Gastroesophageal sphincter (tissue), 4 donors: ENCODE data around the gene CEP170B. TPM values are rescaled to one million over a fixed set of nuclear protein-coding genes. Genes with fewer than 3 reads are reported as not detected.
A peak's percentile ranks its signal among the peaks of the same experiment; 100 is the strongest.

Experiments
- ATAC-seq: fragments of 150-250 bp; one replicate; pipeline ENCODE4 v1.9.1; 2016; ENCODE audit warnings: mild to moderate bottlenecking, moderate library complexity
- H3K27ac ChIP-seq, 4 donors: fragments of 200-600 bp; sonication (generic) in 3 of 4; 1 replicate in 3 of 4; 2 replicates in 1 of 4; pipeline ENCODE4 v1.5.1; 2016 to 2019
- H3K27me3 ChIP-seq: fragments of 200-600 bp; sonication (generic); one replicate; pipeline ENCODE4 v1.5.1; 2019
- H3K36me3 ChIP-seq, 2 donors: fragments of 200-600 bp; sonication (generic); one replicate each; pipeline ENCODE4 v1.5.1; 2019; ENCODE audit warnings: control low read depth in 1 of 2
- H3K4me1 ChIP-seq, 3 donors: fragments of 200-600 bp; sonication (generic); 1 replicate in 2 of 3; 2 replicates in 1 of 3; pipeline ENCODE4 v1.5.1; 2016 to 2019; ENCODE audit warnings: control low read depth in 2 of 3
- H3K4me3 ChIP-seq, 2 donors: fragments of 200-600 bp; sonication (generic); one replicate each; pipeline ENCODE4 v1.5.1; 2019; ENCODE audit warnings: mild to moderate bottlenecking in 1 of 2, moderate library complexity in 1 of 2
- H3K9me3 ChIP-seq, 3 donors: fragments of 200-600 bp; sonication (generic); one replicate each; pipeline ENCODE4 v1.5.1; 2017 to 2019; ENCODE audit warnings: control low read depth in 2 of 3
- CTCF ChIP-seq, 4 experiments: fragments of 200-600 bp in 2 of 4; fragments of 450-650 bp in 2 of 4; sonication (generic) in 1 of 4; IDR thresholded peaks; one replicate each; pipeline ENCODE4 v1.5.1; 2017 to 2019; ENCODE audit warnings: antibody characterized with exemption in 4 of 4, mild to moderate bottlenecking in 2 of 4, moderate library complexity in 2 of 4
- EP300 ChIP-seq: sonication (generic); formaldehyde crosslinking; IDR thresholded peaks from one replicate; pipeline ENCODE4 v1.6.1; 2017; ENCODE audit warnings: antibody characterized with exemption, mild to moderate bottlenecking
- POLR2A ChIP-seq, 2 donors: fragments of 450-650 bp; IDR thresholded peaks; one replicate each; pipeline ENCODE4 v1.6.1; 2017; ENCODE audit warnings: antibody characterized with exemption in 2 of 2, mild to moderate bottlenecking in 2 of 2, moderate library complexity in 1 of 2
- POLR2AphosphoS5 ChIP-seq: sonication (generic); formaldehyde crosslinking; IDR thresholded peaks from one replicate; pipeline ENCODE4 v1.6.1; 2017; ENCODE audit warnings: antibody characterized with exemption
- WGBS, 2 donors: methylation state at CpG; one replicate each; pipeline ENCODE4 v1.1.5; 2018; ENCODE audit warnings: low coverage in 1 of 2; 5-methylcytosine and 5-hydroxymethylcytosine counted together
- total RNA-seq, 4 donors: library from RNA; depleted of rRNA; stranded (reverse); fragments of >200 nt; gene quantifications; one replicate each; pipeline ENCODE4 v1.1.0, GENCODE V29; 2016

Gene CEP170B
- total RNA-seq, 4 donors from 2014 or later = 18.7 to 64.7 (median 25.5) TPM

DNA sequence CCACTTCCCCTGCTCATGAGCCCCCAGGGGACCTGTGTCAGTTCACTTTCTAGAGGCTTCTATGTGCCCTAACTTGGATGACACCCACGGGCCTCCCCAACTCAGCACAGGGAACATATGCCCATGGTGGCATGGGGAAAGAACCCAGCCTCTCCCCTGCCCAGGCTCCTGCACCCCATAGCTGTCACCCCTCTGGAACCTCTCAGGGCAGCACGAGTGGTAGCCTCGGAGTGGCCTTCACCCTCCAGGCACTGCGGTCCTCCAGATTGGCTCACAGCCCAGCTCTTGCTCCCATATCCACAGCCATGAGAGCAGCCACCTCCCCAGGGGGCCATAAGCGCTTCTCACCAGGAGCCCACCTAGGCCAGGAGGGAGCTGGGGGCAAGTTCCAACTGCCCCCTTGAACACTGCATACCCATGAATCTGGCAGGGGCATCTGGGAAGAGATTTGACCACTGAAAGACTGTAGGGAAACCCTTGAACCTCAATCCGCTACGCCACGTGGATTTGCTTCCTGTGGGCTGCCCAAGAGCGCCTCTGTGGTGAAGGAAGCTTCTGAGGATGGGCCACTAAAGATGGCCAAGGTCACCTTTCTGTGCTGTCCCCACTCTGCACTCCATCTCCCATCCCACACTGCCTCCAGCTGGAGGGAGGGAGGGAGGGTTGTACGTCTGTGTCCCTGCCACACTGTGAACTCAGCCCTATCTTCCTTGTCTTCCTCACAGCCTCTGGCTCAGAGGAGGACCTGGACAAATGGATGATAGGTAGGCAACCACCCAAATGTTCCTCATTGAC lies 71.5 kb downstream of the CEP170B start:
- 78% methylated on average over 4 of the region's 10 CpGs; no CpG with 5 or more reads in 1 of the 2 donors for WGBS, 2 donors
- TF ChIP-seq POLR2AphosphoS5 = no peak
- TF ChIP-seq CTCF (IDR thresholded peaks at IDR 0.05) = no peak
- TF ChIP-seq EP300 = no peak
- TF ChIP-seq POLR2A (IDR thresholded peaks at IDR 0.05) = no peak
- Histone ChIP-seq H3K27ac (peak overlapping the region in 1 of 4 donors; percentile 38), H3K36me3 (peaks cover 0 to 42% of the 10 kb centered on the region in 2 donors), H3K9me3 (no peaks in the 10 kb centered on the region), H3K4me1 (peaks cover 0 to 30% (median 13%) of the 10 kb centered on the region in 3 donors), H3K4me3 (no peak overlapping the region), H3K27me3 (no peaks in the 10 kb centered on the region)
- no peak for ATAC-seq

- peaks cover 0 to 48% of the 10 kb centered on the region in 2 donors for H3K36me3 ChIP-seq
Observed at GRCh38 chr14:104937161-104937560, 72.1 kb downstream of the CEP170B start.

DNA sequence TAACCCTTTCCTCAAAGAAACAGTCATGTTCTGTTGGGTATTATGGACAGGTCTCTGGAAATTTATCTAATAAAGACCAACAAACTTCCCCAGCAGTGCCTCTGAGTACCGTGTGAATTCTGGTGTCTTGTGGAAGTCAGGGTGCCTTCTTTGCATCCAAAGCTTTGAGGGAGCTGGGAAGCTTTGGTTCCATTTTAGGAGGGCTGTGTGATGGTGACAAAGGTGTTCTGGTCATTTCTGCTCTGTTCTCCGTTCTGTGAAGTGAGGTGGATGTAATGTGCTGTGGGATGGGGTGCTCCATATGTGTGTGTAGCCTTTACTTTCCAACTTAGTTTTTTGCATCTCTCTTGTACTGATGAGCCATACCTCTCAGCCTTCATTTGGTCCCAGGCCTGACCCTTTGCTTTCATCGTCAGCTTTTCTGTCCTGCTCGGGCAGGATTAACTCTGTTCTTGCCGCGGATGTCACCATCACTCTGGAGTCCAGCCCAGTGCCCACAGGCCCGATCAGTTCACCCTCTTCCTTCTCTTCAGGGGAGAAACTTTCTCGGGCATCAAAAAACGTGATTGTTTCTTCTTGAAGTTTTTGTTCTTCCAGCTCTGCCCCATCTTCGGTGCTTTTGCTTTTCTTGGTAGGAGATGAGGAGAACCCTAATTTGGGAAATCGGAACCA lies 72.8 kb downstream of the CEP170B start:
- no peak for ATAC-seq

More at GRCh38 chr14:104937161-104937560, 72.1 kb downstream of the CEP170B start:
- Histone ChIP-seq H3K27ac (no peak overlapping the region), H3K27me3 (no peaks in the 10 kb centered on the region), H3K4me3 (no peak overlapping the region), H3K4me1 (peaks cover 0 to 24% (median 9%) of the 10 kb centered on the region in 3 donors), H3K9me3 (no peaks in the 10 kb centered on the region)
- TF ChIP-seq POLR2A (IDR thresholded peaks at IDR 0.05) (no peak), EP300 (no peak), POLR2AphosphoS5 (no peak), CTCF (IDR thresholded peaks at IDR 0.05) (no peak)
- WGBS, 2 donors = no CpG with 5 or more reads among the region's 4 CpGs
- no peak for ATAC-seq

GRCh38 chr14:104938436-104938835 lies 73.4 kb downstream of the CEP170B start:
- no peak for ATAC-seq
- no peaks in the 10 kb centered on the region for H3K27me3 ChIP-seq
- peaks cover 0 to 61% of the 10 kb centered on the region in 2 donors for H3K36me3 ChIP-seq
- peaks cover 0 to 13% (median 5%) of the 10 kb centered on the region in 3 donors for H3K4me1 ChIP-seq
- H3K4me3 ChIP-seq = no peak overlapping the region
- no peaks in the 10 kb centered on the region for H3K9me3 ChIP-seq
- WGBS, 2 donors = 56% methylated on average over 1 of the region's 2 CpGs; no CpG with 5 or more reads in 1 of the 2 donors
- H3K27ac ChIP-seq = no peak overlapping the region
- TF ChIP-seq POLR2AphosphoS5 (no peak), EP300 (no peak), CTCF (IDR thresholded peaks at IDR 0.05) (no peak), POLR2A (IDR thresholded peaks at IDR 0.05) (no peak)

More for the DNA sequence above, 72.8 kb downstream of the CEP170B start:
- peaks cover 0 to 17% (median 5%) of the 10 kb centered on the region in 3 donors for H3K4me1 ChIP-seq
- no peaks in the 10 kb centered on the region for H3K27me3 ChIP-seq
- TF ChIP-seq EP300 (no peak), POLR2A (IDR thresholded peaks at IDR 0.05) (no peak), POLR2AphosphoS5 (no peak), CTCF (IDR thresholded peaks at IDR 0.05) (no peak)
- H3K4me3 ChIP-seq = no peak overlapping the region
- WGBS, 2 donors = 57 to 60% methylated on average over 4 to 8 of the region's 11 CpGs
- peaks cover 0 to 55% of the 10 kb centered on the region in 2 donors for H3K36me3 ChIP-seq
- H3K27ac ChIP-seq = no peak overlapping the region
- H3K9me3 ChIP-seq = no peaks in the 10 kb centered on the region
